ENCODE results near the gene PANX3.
"Not testable (repeated sequence)": the region's sequence is repeated elsewhere in the genome, so short reads cannot be mapped to it uniquely, and the experiment has no call there.

The PANX3 gene

DNA sequence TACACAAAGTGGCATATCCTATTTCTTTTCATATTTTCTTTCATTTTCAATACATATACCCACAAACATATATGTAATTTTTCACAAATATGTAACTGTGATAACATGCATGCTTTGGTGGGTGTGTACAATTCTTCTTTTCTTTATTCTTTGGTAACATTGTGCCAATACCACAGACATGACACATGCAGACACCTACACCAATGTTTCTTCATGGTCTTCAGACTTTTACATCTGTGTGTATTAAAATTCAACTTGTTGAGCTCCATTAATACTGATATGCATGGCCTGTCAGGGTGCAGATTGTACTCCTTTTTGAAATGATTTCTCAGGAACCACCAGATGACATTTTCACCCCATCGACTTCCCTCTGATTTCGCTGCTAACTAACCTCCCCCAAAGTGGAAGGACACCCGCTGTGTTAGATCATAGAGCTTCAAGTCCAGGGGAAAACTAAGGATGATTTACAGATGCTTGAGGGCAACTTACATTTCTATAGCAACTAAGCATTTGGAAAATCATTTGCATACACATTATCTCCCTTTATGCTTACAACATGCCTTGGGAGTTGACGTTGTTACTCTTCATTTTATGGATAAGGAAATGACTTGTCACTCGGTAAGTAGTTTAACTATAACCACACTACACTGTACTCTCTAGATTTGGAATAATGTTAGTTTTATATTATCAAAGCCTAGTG lies 10.5 kb upstream of the PANX3 start:
- no peak overlapping the region for H3K27ac ChIP-seq
- TF ChIP-seq, protein P1, sequence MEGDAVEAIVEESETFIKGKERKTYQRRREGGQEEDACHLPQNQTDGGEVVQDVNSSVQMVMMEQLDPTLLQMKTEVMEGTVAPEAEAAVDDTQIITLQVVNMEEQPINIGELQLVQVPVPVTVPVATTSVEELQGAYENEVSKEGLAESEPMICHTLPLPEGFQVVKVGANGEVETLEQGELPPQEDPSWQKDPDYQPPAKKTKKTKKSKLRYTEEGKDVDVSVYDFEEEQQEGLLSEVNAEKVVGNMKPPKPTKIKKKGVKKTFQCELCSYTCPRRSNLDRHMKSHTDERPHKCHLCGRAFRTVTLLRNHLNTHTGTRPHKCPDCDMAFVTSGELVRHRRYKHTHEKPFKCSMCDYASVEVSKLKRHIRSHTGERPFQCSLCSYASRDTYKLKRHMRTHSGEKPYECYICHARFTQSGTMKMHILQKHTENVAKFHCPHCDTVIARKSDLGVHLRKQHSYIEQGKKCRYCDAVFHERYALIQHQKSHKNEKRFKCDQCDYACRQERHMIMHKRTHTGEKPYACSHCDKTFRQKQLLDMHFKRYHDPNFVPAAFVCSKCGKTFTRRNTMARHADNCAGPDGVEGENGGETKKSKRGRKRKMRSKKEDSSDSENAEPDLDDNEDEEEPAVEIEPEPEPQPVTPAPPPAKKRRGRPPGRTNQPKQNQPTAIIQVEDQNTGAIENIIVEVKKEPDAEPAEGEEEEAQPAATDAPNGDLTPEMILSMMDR (conservative IDR thresholded peaks at IDR 0.05), result no peak

DNA sequence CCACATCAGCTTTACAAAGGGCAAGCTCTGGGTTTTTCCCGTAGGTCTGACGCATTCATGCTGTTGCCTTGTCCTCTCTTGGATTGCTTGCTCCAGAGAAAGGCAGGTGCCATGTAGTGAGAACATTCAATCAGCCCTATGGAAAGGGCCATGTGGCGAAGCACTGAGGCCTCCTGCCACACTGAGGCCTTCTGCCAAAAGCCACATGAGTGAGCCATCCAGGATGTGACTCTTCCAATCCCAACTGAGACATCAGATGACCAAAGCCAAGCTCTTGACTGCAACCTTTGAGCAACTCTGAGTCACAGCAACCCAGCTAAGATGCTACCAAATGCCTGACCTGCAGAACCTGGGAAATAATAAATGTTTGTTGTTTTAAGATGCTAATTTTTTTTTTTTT lies 9.0 kb upstream of the PANX3 start:
- no peak overlapping the region for H3K27ac ChIP-seq
- TF ChIP-seq, protein P1 (conservative IDR thresholded peaks at IDR 0.05), result no peak

DNA sequence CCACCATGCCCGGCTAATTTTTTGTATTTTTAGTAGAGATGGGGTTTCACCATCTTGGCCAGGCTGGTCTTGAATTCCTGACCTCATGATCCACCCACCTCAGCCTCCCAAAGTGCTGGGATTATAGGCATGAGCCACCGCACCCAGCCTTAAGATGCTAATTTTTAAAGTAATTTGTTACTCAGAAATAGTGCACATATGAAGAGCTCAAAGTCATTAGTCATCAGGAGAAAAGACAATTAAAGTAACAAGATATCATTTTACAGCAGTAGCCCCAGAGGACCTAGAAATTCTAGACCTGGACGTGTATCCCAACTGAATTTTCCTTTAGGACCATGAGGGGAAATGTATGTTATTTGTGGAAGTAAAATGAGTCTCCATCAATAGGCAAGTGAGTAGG lies 8.5 kb upstream of the PANX3 start:
- not testable (repeated sequence) for H3K27ac ChIP-seq

DNA sequence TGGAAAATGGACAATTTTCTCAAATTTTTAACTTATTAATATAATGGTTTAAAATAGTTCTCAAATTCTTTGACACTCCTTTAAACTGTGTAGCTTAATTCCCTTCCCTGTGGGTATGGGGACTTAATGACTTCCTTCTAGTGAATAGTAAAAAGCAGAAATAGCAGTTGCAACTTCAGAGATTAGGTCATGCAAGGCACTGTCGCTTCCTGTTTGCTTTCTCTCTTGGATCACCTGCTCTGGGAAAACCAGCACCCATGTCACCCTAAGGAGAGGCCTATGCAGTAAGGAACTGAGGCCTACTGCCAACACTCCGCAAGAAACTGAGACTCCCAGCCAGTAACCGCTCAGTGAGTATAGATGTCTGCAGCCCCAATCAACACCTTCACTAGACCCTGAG lies 5.5 kb upstream of the PANX3 start:
- TF ChIP-seq, protein P1 (conservative IDR thresholded peaks at IDR 0.05), result no peak
- H3K27ac ChIP-seq, result no peak overlapping the region

- H3K27ac ChIP-seq, result no peak overlapping the region
- TF ChIP-seq, protein P1 (conservative IDR thresholded peaks at IDR 0.05), result no peak
Measured at GRCh38 chr11:124608147-124608546, 3.1 kb upstream of the PANX3 start.

DNA sequence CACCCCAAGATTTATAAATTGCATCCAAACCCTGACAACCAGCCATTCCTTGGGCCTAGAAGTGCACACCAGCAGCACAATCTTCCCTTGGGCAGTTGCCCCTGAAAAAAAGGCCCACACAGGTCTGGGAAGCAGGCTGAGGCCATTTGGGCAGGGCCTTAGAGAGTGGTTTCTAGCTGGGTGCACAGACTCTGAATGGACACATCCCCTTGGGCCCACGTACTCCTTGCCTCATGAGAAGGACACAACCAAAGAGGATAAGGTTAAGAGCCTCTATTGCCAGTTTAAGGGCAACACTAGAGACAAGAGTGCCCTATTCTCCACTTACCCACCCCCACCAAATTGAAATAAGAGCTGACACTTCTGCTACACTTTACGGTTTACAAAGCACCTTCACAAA lies 933 bp upstream of the PANX3 start:
- TF ChIP-seq, protein P1 (conservative IDR thresholded peaks at IDR 0.05), result no peak

DNA sequence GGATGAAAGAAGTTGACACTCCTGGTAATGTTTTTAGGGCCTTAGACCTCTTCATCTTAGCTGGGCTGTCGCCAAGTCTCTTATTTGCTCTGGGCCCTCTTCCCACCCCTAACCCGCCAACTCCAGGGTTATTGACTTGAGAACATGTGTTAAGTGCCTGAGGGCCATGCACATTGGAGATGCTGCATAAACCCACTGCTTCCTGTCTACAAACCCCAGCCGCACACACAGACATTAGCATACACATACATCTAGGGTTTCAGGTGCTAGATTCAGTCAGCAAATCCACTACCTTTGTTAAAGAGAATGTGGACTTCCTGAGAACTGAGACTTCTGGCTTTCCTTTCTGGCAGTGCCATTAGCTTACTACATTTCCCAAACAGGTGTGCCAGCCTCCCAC lies 817 bp downstream of the PANX3 start:
- TF ChIP-seq, protein P1 (conservative IDR thresholded peaks at IDR 0.05), result no peak
- no peak overlapping the region for H3K27ac ChIP-seq

More for the DNA sequence above, 933 bp upstream of the PANX3 start:
- no peak overlapping the region for H3K27ac ChIP-seq

- TF ChIP-seq, protein P1 (conservative IDR thresholded peaks at IDR 0.05), result no peak
- no peak overlapping the region for H3K27ac ChIP-seq
Measured at GRCh38 chr11:124612567-124613246, 1.5 kb downstream of the PANX3 start.

Measured in VCaP (cell line).